ENCODE results near the gene KCNE3.

The KCNE3 gene

GRCh38 chr11:74471037-74471436 is 3.7 kb upstream of the KCNE3 start:
- DNase-seq = no peak

GRCh38 chr11:74470526-74470925 is 3.2 kb upstream of the KCNE3 start:
- no peak for DNase-seq

- no peak for DNase-seq
Observed at GRCh38 chr11:74468936-74469335, 1.6 kb upstream of the KCNE3 start.

GRCh38 chr11:74468521-74468920 is 1.2 kb upstream of the KCNE3 start:
- DNase-seq = no peak

- DNase-seq = no peak
Observed at GRCh38 chr11:74468058-74468457, 709 bp upstream of the KCNE3 start.

GRCh38 chr11:74465291-74465708 is 2.0 kb downstream of the KCNE3 start:
- DNase-seq = no peak

- DNase-seq = no peak
Observed at GRCh38 chr11:74464746-74465145, 2.6 kb downstream of the KCNE3 start.

- no peak for DNase-seq
Observed at GRCh38 chr11:74463216-74463615, 4.1 kb downstream of the KCNE3 start.

GRCh38 chr11:74462631-74463030 is 4.7 kb downstream of the KCNE3 start:
- no peak for DNase-seq

GRCh38 chr11:74462009-74462408 is 5.3 kb downstream of the KCNE3 start:
- peak; percentile 8 to 69 for DNase-seq

- DNase-seq = peak in 1 of 2 donors; percentile 9
Observed at GRCh38 chr11:74460481-74461154, 6.7 kb downstream of the KCNE3 start.

- DNase-seq = no peak
Observed at GRCh38 chr11:74460065-74460464, 7.3 kb downstream of the KCNE3 start.

- no peak for DNase-seq
Observed at GRCh38 chr11:74459584-74459983, 7.8 kb downstream of the KCNE3 start.

GRCh38 chr11:74457356-74457755 is 10.0 kb downstream of the KCNE3 start:
- no peak for DNase-seq

- DNase-seq = peak; percentile 52 to 62
Observed at GRCh38 chr11:74453373-74453975, 13.9 kb downstream of the KCNE3 start.

- DNase-seq = no peak
Observed at GRCh38 chr11:74452366-74452765, 15.0 kb downstream of the KCNE3 start.

- no peak for DNase-seq
Observed at GRCh38 chr11:74450318-74450717, 17.0 kb downstream of the KCNE3 start.

- DNase-seq = peak; percentile 41 to 75
Observed at GRCh38 chr11:74449369-74449931, 17.9 kb downstream of the KCNE3 start.

- DNase-seq = no peak
Observed at GRCh38 chr11:74447720-74448119, 19.6 kb downstream of the KCNE3 start.

- no peak for DNase-seq
Observed at GRCh38 chr11:74446532-74446938, 20.8 kb downstream of the KCNE3 start.

- no peak for DNase-seq
Observed at GRCh38 chr11:74444173-74444826, 23.0 kb downstream of the KCNE3 start.

- no peak for DNase-seq
Observed at GRCh38 chr11:74443071-74443864, 24.1 kb downstream of the KCNE3 start.

GRCh38 chr11:74442636-74443035 is 24.7 kb downstream of the KCNE3 start:
- DNase-seq = no peak
